GM10266 (cell line): Measurements from ENCODE around the gene PDXP.
"Not testable (repeated sequence)": the region's sequence is repeated elsewhere in the genome, so short reads cannot be mapped to it uniquely, and the experiment has no call there.

Experiments used
- DNase-seq: peaks from one replicate; pipeline ENCODE4 v3.0.0; 2012; ENCODE audit errors: extremely low spot score
- TF ChIP-seq, protein P1 (sequence below): IDR thresholded peaks from 2 replicates; pipeline ENCODE4 v1.5.1; 2012; ENCODE audit warnings: mild to moderate bottlenecking, low read depth; ENCODE audit not compliant: control insufficient read depth, insufficient read depth; ENCODE audit errors: missing control alignments

Gene PDXP, protein sequence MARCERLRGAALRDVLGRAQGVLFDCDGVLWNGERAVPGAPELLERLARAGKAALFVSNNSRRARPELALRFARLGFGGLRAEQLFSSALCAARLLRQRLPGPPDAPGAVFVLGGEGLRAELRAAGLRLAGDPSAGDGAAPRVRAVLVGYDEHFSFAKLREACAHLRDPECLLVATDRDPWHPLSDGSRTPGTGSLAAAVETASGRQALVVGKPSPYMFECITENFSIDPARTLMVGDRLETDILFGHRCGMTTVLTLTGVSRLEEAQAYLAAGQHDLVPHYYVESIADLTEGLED

DNA sequence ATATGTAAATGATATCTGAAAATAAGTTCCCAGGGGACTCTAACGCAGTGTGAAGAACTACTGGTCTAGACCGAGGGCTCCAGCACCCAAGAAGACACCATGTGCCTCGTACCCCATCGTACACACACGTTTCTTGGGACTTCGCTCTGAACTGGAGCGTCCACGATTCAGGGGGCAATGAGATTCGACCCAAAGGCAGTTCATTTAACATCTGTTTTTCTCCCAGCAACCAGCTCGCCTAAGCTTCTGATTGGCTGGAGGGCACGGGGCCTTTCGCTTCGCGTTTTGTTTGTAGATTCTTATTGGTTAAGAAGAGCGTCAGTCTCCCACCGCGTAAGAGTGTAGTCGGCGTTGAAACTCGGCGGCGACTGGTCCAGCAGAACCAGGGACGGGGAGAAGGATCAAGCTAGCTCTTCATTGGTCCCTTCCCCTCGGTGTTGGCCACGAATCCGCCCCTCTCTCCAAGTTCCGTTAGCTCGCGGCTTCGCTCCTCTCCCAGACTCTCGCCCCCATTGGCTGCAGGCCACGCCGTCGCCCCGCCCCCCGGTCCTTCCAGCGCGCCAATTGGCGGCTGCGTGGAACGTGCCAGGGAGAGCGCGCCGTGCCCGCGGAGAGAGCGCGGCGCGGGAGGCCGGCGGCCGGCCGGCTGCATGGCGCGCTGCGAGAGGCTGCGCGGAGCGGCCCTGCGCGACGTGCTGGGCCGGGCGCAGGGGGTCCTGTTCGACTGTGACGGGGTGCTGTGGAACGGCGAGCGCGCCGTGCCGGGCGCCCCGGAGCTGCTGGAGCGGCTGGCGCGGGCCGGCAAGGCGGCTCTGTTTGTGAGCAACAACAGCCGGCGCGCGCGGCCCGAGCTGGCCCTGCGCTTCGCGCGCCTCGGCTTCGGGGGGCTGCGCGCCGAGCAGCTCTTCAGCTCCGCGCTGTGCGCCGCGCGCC, at the start of gene PDXP:
Gene PDXP, plus strand, starts transcription at position 591 of the 933 bp plus-strand sequence. Its CDS starts 60 bp downstream, at position 651.
- TF ChIP-seq, protein P1, sequence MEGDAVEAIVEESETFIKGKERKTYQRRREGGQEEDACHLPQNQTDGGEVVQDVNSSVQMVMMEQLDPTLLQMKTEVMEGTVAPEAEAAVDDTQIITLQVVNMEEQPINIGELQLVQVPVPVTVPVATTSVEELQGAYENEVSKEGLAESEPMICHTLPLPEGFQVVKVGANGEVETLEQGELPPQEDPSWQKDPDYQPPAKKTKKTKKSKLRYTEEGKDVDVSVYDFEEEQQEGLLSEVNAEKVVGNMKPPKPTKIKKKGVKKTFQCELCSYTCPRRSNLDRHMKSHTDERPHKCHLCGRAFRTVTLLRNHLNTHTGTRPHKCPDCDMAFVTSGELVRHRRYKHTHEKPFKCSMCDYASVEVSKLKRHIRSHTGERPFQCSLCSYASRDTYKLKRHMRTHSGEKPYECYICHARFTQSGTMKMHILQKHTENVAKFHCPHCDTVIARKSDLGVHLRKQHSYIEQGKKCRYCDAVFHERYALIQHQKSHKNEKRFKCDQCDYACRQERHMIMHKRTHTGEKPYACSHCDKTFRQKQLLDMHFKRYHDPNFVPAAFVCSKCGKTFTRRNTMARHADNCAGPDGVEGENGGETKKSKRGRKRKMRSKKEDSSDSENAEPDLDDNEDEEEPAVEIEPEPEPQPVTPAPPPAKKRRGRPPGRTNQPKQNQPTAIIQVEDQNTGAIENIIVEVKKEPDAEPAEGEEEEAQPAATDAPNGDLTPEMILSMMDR, result no peak
- DNase-seq, result peak; percentile 100

DNA sequence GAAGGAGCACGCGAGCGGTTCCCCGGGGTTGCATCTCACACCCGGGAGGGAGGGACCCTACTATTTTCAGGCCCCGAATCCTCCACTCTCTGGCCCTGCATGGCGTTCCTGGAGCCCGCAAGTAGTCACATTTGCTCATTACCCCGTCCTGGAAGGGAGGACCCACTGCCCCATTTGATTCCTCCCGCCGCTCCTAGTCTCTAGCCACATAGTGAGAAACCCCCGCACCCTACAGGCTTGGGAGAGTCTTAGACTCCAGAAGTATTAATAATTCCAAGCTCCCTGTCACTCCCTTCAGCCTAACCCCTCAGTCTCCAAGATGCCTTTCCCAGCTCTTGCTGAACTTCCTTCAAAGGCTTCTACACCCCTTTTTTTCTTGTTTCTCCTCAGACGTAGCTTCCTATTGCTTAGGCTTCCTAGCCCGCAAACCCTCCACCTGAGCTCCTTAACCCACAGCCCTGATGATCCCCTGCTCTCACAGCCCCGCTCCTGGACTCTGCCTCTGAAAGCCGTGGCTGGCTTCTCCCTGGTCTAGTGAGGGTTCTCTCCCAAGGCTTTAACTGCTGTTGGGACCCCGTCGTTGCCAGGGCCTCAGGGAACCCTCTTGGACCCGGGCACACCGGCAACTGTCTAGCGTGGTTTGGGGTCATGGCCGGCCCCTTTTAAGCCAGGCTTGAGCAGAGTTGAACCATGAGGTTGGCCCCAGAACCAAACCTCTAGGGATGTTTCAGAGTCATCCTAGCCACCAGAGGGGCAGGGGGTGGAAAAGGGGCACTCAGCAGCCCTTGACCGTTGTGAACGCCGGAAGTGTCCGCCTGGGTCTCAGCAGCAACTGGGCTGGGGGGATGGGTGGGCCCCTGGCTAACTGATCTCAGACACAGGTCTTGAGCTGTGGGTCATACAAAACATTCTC, 49.0 kb upstream of the PDXP start:
- peak; percentile 65 for DNase-seq
- TF ChIP-seq, protein P1, result no peak

DNA sequence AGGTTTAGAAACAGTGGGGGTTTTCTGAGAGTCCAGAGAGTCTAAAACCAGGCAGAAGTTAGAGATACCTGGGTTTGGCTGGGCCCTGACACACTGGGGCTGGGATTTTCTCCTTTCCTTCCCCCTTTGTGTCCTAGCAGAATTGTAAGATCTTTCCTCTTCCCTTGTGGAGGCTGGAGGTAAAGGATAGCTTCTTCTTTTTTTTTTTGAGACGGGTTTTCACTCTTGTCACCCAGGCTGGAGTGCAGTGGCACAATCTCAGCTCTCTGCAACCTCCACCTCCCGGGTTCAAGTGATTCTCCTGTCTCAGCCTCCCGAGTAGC, 48.4 kb upstream of the PDXP start:
- not testable (repeated sequence) for DNase-seq

DNA sequence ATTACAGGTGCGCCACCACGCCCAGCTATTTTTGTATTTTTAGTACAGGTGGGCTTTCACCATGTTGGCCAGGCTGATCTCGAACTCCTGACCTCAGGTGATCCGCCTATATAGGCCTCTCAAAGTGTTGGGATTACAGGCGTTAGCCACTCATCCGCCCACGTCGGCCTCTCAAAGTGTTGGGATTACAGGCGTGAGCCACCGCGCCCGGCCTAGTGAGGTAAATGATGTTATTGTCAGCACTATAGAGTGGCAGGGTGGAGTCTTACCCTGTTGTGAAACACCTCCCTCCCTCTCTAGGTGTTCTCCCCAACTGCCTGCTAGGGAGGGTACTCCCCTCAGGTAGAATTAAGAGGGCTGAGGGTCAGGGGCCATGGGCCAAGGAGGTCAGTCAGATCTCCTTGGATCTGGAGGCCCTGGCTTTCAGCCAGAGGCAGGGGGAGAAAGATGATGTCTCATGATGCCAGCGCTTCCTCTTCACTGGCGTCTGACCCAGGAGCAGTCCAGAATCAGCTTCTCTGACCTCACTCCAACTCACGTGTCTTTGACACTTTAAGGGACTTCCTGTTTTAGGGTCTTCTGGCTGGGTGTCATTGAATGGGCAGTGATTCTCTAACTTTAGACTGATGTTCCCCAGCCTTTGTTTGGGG, 47.9 kb upstream of the PDXP start:
- TF ChIP-seq, protein P1, result no peak
- DNase-seq, result no peak

DNA sequence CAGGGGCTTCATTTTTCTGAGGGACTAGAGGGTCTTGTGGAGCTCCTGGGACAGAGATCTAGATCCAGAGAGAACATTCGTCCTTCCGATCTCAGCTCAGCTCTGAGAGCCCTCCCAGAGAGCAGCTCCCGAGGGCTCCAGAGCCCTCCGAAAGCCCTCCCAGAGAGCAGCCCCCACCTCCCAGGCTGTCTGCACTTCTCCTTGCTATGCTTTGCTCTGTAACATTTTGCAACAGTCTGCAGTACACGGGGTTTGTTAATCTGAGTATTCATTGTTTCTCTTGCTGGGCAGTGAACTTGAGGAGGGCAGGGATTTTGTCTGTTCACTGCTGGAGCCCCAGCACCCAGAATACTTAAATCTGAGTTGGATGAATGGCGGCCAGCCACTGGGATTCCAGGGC, 47.3 kb upstream of the PDXP start:
- TF ChIP-seq, protein P1, result no peak
- no peak for DNase-seq

DNA sequence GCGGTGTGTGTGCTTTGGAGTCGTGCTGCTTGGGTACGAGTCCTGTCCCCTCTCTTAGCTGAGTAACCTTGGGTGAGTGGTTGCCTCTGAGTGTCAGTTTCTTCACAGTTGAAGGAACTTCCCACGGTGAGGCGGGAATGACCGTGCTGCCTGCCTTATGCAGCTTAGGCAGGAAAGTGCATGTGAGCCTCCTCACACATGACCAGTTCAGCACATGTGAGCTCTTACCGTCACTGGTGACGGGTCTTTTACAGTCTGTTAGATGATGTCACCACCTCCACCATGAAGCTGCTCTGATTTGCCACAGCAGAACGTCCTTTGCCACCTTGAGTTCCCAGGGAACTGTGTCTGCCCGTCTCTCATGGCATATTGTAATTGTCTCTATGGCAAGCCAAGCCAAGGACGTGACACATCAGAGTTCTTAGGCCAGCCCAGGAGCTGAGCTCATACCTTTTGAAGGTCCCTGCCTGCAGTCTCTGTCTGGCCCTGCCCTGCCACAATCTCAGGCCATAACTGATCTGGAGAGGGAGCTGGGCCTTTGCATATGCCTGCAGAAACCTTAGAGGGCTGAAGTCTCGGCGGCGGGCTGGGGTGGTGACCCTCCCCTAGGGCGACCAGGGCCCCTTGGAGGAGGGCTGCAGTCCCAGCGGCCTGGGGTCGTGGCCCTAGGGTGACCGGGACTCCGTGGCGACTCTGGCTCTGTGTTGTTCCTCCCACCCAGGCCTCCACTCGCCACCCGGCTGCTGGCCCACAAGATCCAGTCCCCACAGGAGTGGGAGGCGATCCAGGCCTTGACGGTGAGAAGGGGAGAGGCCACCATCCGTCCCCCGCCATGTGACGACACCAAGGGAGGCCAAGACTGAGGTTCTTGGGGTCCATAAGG, 42.1 kb upstream of the PDXP start:
- DNase-seq, result no peak
- TF ChIP-seq, protein P1, result no peak
